Body of pancreas (tissue), 4 donors: ENCODE data around the gene FREM1. TPM values are rescaled to one million over a fixed set of nuclear protein-coding genes. Genes with fewer than 3 reads are reported as not detected.
A peak's percentile ranks its signal among the peaks of the same experiment; 100 is the strongest.

ENCODE experiments used
- ATAC-seq: fragments of 150-250 bp; one replicate; pipeline ENCODE4 v1.9.1; 2016
- DNase-seq, 4 donors: peaks; one replicate each; pipeline ENCODE4 v3.0.0-alpha.2; 2019
- H3K27ac ChIP-seq, 4 donors: fragments of 200-600 bp; sonication (generic); 1 replicate in 3 of 4; 2 replicates in 1 of 4; pipeline versions ENCODE4 v1.5.1 to v1.6.1; 2016 to 2019; ENCODE audit warnings: mild to moderate bottlenecking in 1 of 4, mixed read lengths in 1 of 4, moderate library complexity in 1 of 4
- H3K27me3 ChIP-seq, 2 donors: fragments of 200-600 bp; sonication (generic); one replicate each; pipeline ENCODE4 v1.6.0; 2016; ENCODE audit warnings: mild to moderate bottlenecking in 1 of 2
- H3K36me3 ChIP-seq, 2 donors: fragments of 200-600 bp; sonication (generic); replicated peaks in 1 of 2; 2 replicates each; pipeline ENCODE4 v1.5.1; 2016; ENCODE audit warnings: low read depth in 2 of 2; ENCODE audit not compliant: insufficient read depth in 1 of 2
- H3K4me1 ChIP-seq: fragments of 200-600 bp; sonication (generic); one replicate; pipeline ENCODE4 v1.6.0; 2016
- H3K4me3 ChIP-seq, 2 donors: fragments of 200-600 bp; sonication (generic); 1 replicate in 1 of 2; 2 replicates in 1 of 2; pipeline ENCODE4 v1.5.1; 2016 to 2019
- H3K9me3 ChIP-seq, 3 donors: fragments of 200-600 bp; sonication (generic); 1 replicate in 2 of 3; 2 replicates in 1 of 3; pipeline ENCODE4 v1.5.1; 2016
- POLR2A ChIP-seq, 3 donors: fragments of 450-650 bp; IDR thresholded peaks; one replicate each; pipeline ENCODE4 v1.6.1; 2016; ENCODE audit warnings: antibody characterized with exemption in 3 of 3, mild to moderate bottlenecking in 2 of 3
- WGBS, 2 donors: methylation state at CpG; one replicate each; pipeline ENCODE4 v1.1.5; 2017; 5-methylcytosine and 5-hydroxymethylcytosine counted together
- intact Hi-C: fragments of 100-400 bp; cut with DNase I; formaldehyde crosslinking; loops from one replicate; pipeline ENCODE4 v1.15.1; 2023
- total RNA-seq, 2 donors: library from RNA; depleted of rRNA; stranded (reverse); fragments of >200 nt; gene quantifications; one replicate each; pipeline ENCODE4 v1.1.0, GENCODE V29; 2016
- TF ChIP-seq, protein P1 (sequence below), 7 experiments: fragments of 450-650 bp in 4 of 7; fragments of 200-600 bp in 3 of 7; sonication (generic) in 3 of 7; IDR thresholded peaks; one replicate each; pipeline ENCODE4 v1.5.1; 2016 to 2019; ENCODE audit warnings: antibody characterized with exemption in 7 of 7

Gene FREM1
- total RNA-seq, 2 donors from 2014 or later: 9.1 to 19.1 TPM

DNA sequence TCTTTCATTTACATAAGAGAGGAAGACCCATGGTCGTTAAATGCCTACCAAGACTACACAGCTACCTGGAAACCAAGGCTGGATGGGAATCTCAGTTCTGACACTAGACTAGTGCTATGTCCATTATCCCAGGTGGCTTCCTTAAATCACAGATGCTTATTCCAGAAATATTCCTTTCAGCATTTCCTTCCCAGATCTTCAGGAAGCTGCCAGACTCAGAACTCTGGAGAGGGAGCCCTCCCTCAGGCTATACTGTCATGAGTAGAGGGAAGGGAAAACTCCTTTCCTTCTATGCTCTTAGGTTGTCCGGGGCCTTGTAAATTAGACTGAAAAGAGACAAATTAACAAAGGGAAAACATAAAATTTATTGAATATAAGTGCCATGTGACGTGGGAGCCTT lies 20.8 kb downstream of the FREM1 start:
- Histone ChIP-seq H3K36me3 (no peaks in the 10 kb centered on the region), H3K9me3 (no peaks in the 10 kb centered on the region), H3K4me3 (no peak overlapping the region), H3K27ac (peak overlapping the region in 2 of 4 donors; percentile 10 to 26), H3K27me3 (no peaks in the 10 kb centered on the region), H3K4me1 (peaks cover 22% of the 10 kb centered on the region)
- intact Hi-C loops: no loop called here
- DNase-seq (no peak), ATAC-seq (no peak)
- TF ChIP-seq, protein P1, sequence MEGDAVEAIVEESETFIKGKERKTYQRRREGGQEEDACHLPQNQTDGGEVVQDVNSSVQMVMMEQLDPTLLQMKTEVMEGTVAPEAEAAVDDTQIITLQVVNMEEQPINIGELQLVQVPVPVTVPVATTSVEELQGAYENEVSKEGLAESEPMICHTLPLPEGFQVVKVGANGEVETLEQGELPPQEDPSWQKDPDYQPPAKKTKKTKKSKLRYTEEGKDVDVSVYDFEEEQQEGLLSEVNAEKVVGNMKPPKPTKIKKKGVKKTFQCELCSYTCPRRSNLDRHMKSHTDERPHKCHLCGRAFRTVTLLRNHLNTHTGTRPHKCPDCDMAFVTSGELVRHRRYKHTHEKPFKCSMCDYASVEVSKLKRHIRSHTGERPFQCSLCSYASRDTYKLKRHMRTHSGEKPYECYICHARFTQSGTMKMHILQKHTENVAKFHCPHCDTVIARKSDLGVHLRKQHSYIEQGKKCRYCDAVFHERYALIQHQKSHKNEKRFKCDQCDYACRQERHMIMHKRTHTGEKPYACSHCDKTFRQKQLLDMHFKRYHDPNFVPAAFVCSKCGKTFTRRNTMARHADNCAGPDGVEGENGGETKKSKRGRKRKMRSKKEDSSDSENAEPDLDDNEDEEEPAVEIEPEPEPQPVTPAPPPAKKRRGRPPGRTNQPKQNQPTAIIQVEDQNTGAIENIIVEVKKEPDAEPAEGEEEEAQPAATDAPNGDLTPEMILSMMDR (IDR thresholded peaks at IDR 0.05): no peak
- TF ChIP-seq POLR2A (IDR thresholded peaks at IDR 0.05): no peak
- 75 to 76% methylated on average over 3 of the region's 3 CpGs for WGBS, 2 donors

GRCh38 chr9:14888875-14889274 lies 21.4 kb downstream of the FREM1 start:
- Histone ChIP-seq H3K36me3 (no peaks in the 10 kb centered on the region), H3K4me1 (peaks cover 22% of the 10 kb centered on the region), H3K27ac (peak overlapping the region in 2 of 4 donors; percentile 19 to 26), H3K9me3 (no peaks in the 10 kb centered on the region), H3K4me3 (no peak overlapping the region), H3K27me3 (no peaks in the 10 kb centered on the region)
- ATAC-seq (no peak), DNase-seq (no peak)
- WGBS, 2 donors: 12 to 14% methylated on average over 1 of the region's 1 CpG
- TF ChIP-seq, protein P1 (IDR thresholded peaks at IDR 0.05): peak in 2 of 7 experiments; percentile 13 to 21
- no peak for TF ChIP-seq POLR2A (IDR thresholded peaks at IDR 0.05)
- intact Hi-C loops: no loop called here

- no peak for TF ChIP-seq POLR2A (IDR thresholded peaks at IDR 0.05)
- TF ChIP-seq, protein P1 (IDR thresholded peaks at IDR 0.05): no peak
- WGBS, 2 donors: 34 to 49% methylated on average over 1 of the region's 1 CpG
- ATAC-seq (no peak), DNase-seq (no peak)
- no peak overlapping the region for H3K4me3 ChIP-seq
- peaks cover 22% of the 10 kb centered on the region for H3K4me1 ChIP-seq
- H3K36me3 ChIP-seq: no peaks in the 10 kb centered on the region
- H3K27me3 ChIP-seq: no peaks in the 10 kb centered on the region
- H3K9me3 ChIP-seq: no peaks in the 10 kb centered on the region
- intact Hi-C loops: no loop called here
- no peak overlapping the region for H3K27ac ChIP-seq
Observed at GRCh38 chr9:14888272-14888671, 22.0 kb downstream of the FREM1 start.

GRCh38 chr9:14887149-14887548 lies 23.1 kb downstream of the FREM1 start:
- 47 to 48% methylated on average over 4 of the region's 4 CpGs for WGBS, 2 donors
- intact Hi-C loops: no loop called here
- H3K27ac ChIP-seq: no peak overlapping the region

More at GRCh38 chr9:14887149-14887548, 23.1 kb downstream of the FREM1 start:
- TF ChIP-seq POLR2A (IDR thresholded peaks at IDR 0.05): no peak
- TF ChIP-seq, protein P1 (IDR thresholded peaks at IDR 0.05): no peak
- H3K36me3 ChIP-seq: no peaks in the 10 kb centered on the region
- H3K4me3 ChIP-seq: no peak overlapping the region
- no peaks in the 10 kb centered on the region for H3K27me3 ChIP-seq
- no peaks in the 10 kb centered on the region for H3K9me3 ChIP-seq
- peaks cover 22% of the 10 kb centered on the region for H3K4me1 ChIP-seq
- DNase-seq (no peak), ATAC-seq (no peak)
